Measurements from ENCODE around the gene USHBP1.

Gene USHBP1

GRCh38 chr19:17234911-17235299 lies 29.6 kb downstream of the USHBP1 start:
- H3K9me2 ChIP-seq (replicated peaks; ENCODE audit: insufficient read depth, low read length) = no peaks in the 10 kb centered on the region
- TF ChIP-seq EZH2phosphoT487 (conservative IDR thresholded peaks at IDR 0.05; ENCODE audit: low read length) = no peak
- TF ChIP-seq CTCF (IDR thresholded peaks at IDR 0.05; ENCODE audit: insufficient read depth, low read length, poor library complexity, severe bottlenecking) = no peak
- peak overlapping the region; percentile 66 for H3K9ac ChIP-seq (ENCODE audit: low read length)
- H3F3A ChIP-seq (ENCODE audit: insufficient read depth) = 0 out of 2 replicates have a peak, but pooled peaks cover 10% of the 10 kb centered on the region
- no peaks in the 10 kb centered on the region for H4K20me1 ChIP-seq (ENCODE audit: low read depth, low read length)
- no peaks in the 10 kb centered on the region for H3K79me2 ChIP-seq (ENCODE audit: insufficient read depth, low read length)
- H3K4me2 ChIP-seq (ENCODE audit: low read depth, low read length, poor library complexity, severe bottlenecking) = peak overlapping the region; percentile 87
- peak overlapping the region; percentile 78 for H2AFZ ChIP-seq (ENCODE audit: low read depth, low read length, severe bottlenecking)
- H3K4me3 ChIP-seq (ENCODE audit: insufficient read depth, low read length, poor library complexity, severe bottlenecking) = peak overlapping the region; percentile 49
- no peaks in the 10 kb centered on the region for H3K36me3 ChIP-seq (ENCODE audit: low read length)
- no peaks in the 10 kb centered on the region for H3K27me3 ChIP-seq (ENCODE audit: low read length)
- H3K27ac ChIP-seq (ENCODE audit: low read depth, low read length) = 0 out of 2 replicates have a peak overlapping the region, but pooled peaks have one; percentile 30
- H3K9me3 ChIP-seq (ENCODE audit: insufficient read depth, low read length) = no peaks in the 10 kb centered on the region

- H3K79me2 ChIP-seq (ENCODE audit: insufficient read depth, low read length) = no peaks in the 10 kb centered on the region
Measured at GRCh38 chr19:17232258-17232657, 32.3 kb downstream of the USHBP1 start.

GRCh38 chr19:17229890-17230289 lies 34.7 kb downstream of the USHBP1 start:
- H4K20me1 ChIP-seq (ENCODE audit: low read depth, low read length) = no peaks in the 10 kb centered on the region
- H3K4me2 ChIP-seq (ENCODE audit: low read depth, low read length, poor library complexity, severe bottlenecking) = no peak overlapping the region
- no peak for TF ChIP-seq CTCF (IDR thresholded peaks at IDR 0.05; ENCODE audit: insufficient read depth, low read length, poor library complexity, severe bottlenecking)
- TF ChIP-seq EZH2phosphoT487 (conservative IDR thresholded peaks at IDR 0.05; ENCODE audit: low read length) = no peak
- no peaks in the 10 kb centered on the region for H3K9me3 ChIP-seq (ENCODE audit: insufficient read depth, low read length)
- H3K27me3 ChIP-seq (ENCODE audit: low read length) = no peaks in the 10 kb centered on the region
- no peaks in the 10 kb centered on the region for H3F3A ChIP-seq (ENCODE audit: insufficient read depth)
- H3K27ac ChIP-seq (ENCODE audit: low read depth, low read length) = no peak overlapping the region
- no peaks in the 10 kb centered on the region for H3K36me3 ChIP-seq (ENCODE audit: low read length)
- no peaks in the 10 kb centered on the region for H3K9me2 ChIP-seq (replicated peaks; ENCODE audit: insufficient read depth, low read length)
- no peak overlapping the region for H2AFZ ChIP-seq (ENCODE audit: low read depth, low read length, severe bottlenecking)
- no peak overlapping the region for H3K9ac ChIP-seq (ENCODE audit: low read length)
- no peaks in the 10 kb centered on the region for H3K79me2 ChIP-seq (ENCODE audit: insufficient read depth, low read length)
- H3K4me3 ChIP-seq (ENCODE audit: insufficient read depth, low read length, poor library complexity, severe bottlenecking) = no peak overlapping the region

More at GRCh38 chr19:17232258-17232657, 32.3 kb downstream of the USHBP1 start:
- Histone ChIP-seq H3F3A (ENCODE audit: insufficient read depth) (0 out of 2 replicates have a peak, but pooled peaks cover 7% of the 10 kb centered on the region), H3K9me3 (ENCODE audit: insufficient read depth, low read length) (no peaks in the 10 kb centered on the region), H4K20me1 (ENCODE audit: low read depth, low read length) (no peaks in the 10 kb centered on the region), H3K4me2 (ENCODE audit: low read depth, low read length, poor library complexity, severe bottlenecking) (no peak overlapping the region), H3K36me3 (ENCODE audit: low read length) (no peaks in the 10 kb centered on the region), H3K4me3 (ENCODE audit: insufficient read depth, low read length, poor library complexity, severe bottlenecking) (no peak overlapping the region), H3K9me2 (replicated peaks; ENCODE audit: insufficient read depth, low read length) (no peaks in the 10 kb centered on the region), H3K27ac (ENCODE audit: low read depth, low read length) (no peak overlapping the region), H3K27me3 (ENCODE audit: low read length) (no peaks in the 10 kb centered on the region), H3K9ac (ENCODE audit: low read length) (no peak overlapping the region), H2AFZ (ENCODE audit: low read depth, low read length, severe bottlenecking) (no peak overlapping the region)
- no peak for TF ChIP-seq CTCF (IDR thresholded peaks at IDR 0.05; ENCODE audit: insufficient read depth, low read length, poor library complexity, severe bottlenecking)
